PFSK-1 (cell line): ENCODE results near the gene BCL2L15.

Source experiments
- FOXP2 ChIP-seq: optimal IDR thresholded peaks from 2 replicates; pipeline ENCODE3; 2011; ENCODE audit warnings: borderline replicate concordance, control low read depth, inconsistent platforms; ENCODE audit not compliant: insufficient read depth; ENCODE audit errors: extremely low read length, extremely low read depth
- POLR2AphosphoS5 ChIP-seq: IDR thresholded peaks from 2 replicates; pipeline ENCODE4 v1.6.1; 2012; ENCODE audit warnings: low read depth, mild to moderate bottlenecking, control low read depth, low read length, moderate library complexity
- SIN3A ChIP-seq: IDR thresholded peaks from 2 replicates; pipeline ENCODE4 v1.6.1; 2012; ENCODE audit warnings: mild to moderate bottlenecking, low read length, moderate library complexity, borderline replicate concordance; ENCODE audit not compliant: insufficient read depth
- TAF1 ChIP-seq: IDR thresholded peaks from 2 replicates; pipeline ENCODE4 v1.6.1; 2012; ENCODE audit warnings: low read length, control low read depth, borderline replicate concordance; ENCODE audit not compliant: insufficient read depth
- TF ChIP-seq, protein P1 (sequence below), 2 experiments: IDR thresholded peaks; 2 replicates each; pipeline versions ENCODE4 v1.6.1 to v1.8.0; 2011 to 2012; ENCODE audit warnings: low read depth in 2 of 2, low read length in 2 of 2, control low read depth in 1 of 2, inconsistent platforms in 1 of 2, mild to moderate bottlenecking in 1 of 2, moderate library complexity in 1 of 2; ENCODE audit not compliant: insufficient read depth in 1 of 2

DNA sequence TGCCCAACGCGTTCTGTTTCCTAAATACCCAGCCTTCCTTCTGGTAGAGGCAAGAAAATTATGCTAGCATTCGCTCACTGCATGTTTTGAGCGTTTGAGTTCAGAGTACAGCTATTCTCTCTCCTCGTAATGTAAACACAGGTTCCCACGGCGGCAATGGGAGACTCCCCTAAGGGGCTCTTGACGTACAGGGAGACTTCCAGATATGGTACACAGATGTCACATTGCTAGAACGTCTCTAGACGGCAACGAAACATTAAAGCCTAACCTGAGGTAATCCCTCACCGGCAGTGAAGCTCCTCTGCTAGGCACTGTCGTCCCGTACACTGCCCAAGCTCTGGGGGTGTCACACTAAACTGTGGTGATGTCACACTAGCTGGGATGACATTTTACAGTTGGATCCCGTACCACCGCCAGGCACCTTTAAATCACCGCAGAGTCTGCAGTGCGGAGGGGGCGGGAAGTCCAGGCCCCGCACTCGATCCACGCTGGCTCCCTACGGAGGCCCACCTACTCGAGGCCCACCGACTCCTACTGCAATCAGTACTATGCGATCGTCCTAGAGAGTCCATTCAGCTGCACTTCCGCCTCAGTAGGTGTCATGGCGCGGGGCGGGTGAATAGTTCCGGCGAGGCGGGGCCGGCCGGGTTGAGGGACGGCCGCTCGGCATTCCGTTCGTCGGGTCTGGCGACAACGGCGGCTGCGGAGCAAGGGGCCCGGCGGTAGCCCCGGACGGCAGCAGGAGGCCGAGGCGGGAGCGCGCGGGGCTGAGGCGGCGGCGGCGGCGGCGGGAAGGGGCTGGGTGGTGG, 41.8 kb upstream of the BCL2L15 start, which contains the start of gene HIPK1:
- TF ChIP-seq POLR2AphosphoS5 (peak; percentile 76), TAF1 (peak; percentile 53; the same call in 1 of the 2 replicates), SIN3A (peak; percentile 93), FOXP2 (peak; percentile 95)
- TF ChIP-seq, protein P1, sequence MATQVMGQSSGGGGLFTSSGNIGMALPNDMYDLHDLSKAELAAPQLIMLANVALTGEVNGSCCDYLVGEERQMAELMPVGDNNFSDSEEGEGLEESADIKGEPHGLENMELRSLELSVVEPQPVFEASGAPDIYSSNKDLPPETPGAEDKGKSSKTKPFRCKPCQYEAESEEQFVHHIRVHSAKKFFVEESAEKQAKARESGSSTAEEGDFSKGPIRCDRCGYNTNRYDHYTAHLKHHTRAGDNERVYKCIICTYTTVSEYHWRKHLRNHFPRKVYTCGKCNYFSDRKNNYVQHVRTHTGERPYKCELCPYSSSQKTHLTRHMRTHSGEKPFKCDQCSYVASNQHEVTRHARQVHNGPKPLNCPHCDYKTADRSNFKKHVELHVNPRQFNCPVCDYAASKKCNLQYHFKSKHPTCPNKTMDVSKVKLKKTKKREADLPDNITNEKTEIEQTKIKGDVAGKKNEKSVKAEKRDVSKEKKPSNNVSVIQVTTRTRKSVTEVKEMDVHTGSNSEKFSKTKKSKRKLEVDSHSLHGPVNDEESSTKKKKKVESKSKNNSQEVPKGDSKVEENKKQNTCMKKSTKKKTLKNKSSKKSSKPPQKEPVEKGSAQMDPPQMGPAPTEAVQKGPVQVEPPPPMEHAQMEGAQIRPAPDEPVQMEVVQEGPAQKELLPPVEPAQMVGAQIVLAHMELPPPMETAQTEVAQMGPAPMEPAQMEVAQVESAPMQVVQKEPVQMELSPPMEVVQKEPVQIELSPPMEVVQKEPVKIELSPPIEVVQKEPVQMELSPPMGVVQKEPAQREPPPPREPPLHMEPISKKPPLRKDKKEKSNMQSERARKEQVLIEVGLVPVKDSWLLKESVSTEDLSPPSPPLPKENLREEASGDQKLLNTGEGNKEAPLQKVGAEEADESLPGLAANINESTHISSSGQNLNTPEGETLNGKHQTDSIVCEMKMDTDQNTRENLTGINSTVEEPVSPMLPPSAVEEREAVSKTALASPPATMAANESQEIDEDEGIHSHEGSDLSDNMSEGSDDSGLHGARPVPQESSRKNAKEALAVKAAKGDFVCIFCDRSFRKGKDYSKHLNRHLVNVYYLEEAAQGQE (IDR thresholded peaks at IDR 0.05; ENCODE audit: insufficient read depth in 1 of 2, low read depth in 2 of 2, low read length in 2 of 2) = no peak
